H9 (cell line): Measurements from ENCODE around the gene CLCN3. TPM values are rescaled to one million over a fixed set of nuclear protein-coding genes. Genes with fewer than 3 reads are reported as not detected.

Source experiments
- DNase-seq: peaks from one replicate; pipeline ENCODE4 v3.0.0-alpha.2; 2017
- H2AFZ ChIP-seq: one replicate; pipeline ENCODE4 v1.6.1; 2013; ENCODE audit warnings: mild to moderate bottlenecking, low read length, control low read depth, moderate library complexity
- H2AK5ac ChIP-seq: 2 replicates; pipeline ENCODE4 v1.6.1; 2013; ENCODE audit warnings: low read length, control low read depth, mixed read lengths; ENCODE audit not compliant: insufficient read length
- H2BK120ac ChIP-seq: one replicate; pipeline ENCODE4 v1.6.1; 2013; ENCODE audit warnings: low read depth, mild to moderate bottlenecking, low read length, control low read depth, inconsistent platforms; ENCODE audit not compliant: poor library complexity, severe bottlenecking
- H2BK12ac ChIP-seq: 2 replicates; pipeline ENCODE4 v1.6.1; 2013; ENCODE audit warnings: low read length, control low read depth, mixed read lengths, low read depth; ENCODE audit not compliant: insufficient read length
- H2BK15ac ChIP-seq: 2 replicates; pipeline ENCODE4 v1.6.1; 2013; ENCODE audit warnings: low read depth, low read length, control low read depth
- H2BK20ac ChIP-seq: one replicate; pipeline ENCODE4 v1.6.1; 2013; ENCODE audit warnings: low read depth, mild to moderate bottlenecking, low read length, control low read depth, inconsistent platforms; ENCODE audit not compliant: poor library complexity, severe bottlenecking
- H2BK5ac ChIP-seq: 2 replicates; pipeline ENCODE4 v1.6.1; 2013; ENCODE audit warnings: low read length, control low read depth, mixed read lengths; ENCODE audit not compliant: insufficient read length
- H3K14ac ChIP-seq: 2 replicates; pipeline ENCODE4 v1.6.1; 2013; ENCODE audit warnings: low read length, control low read depth; ENCODE audit not compliant: insufficient read depth
- H3K18ac ChIP-seq: 2 replicates; pipeline ENCODE4 v1.6.1; 2013; ENCODE audit warnings: low read depth, mild to moderate bottlenecking, mixed read lengths, low read length, control low read depth; ENCODE audit not compliant: insufficient read length
- H3K23ac ChIP-seq: 2 replicates; pipeline ENCODE4 v1.6.1; 2013; ENCODE audit warnings: low read length, control low read depth, mixed read lengths, low read depth; ENCODE audit not compliant: insufficient read length
- H3K23me2 ChIP-seq: 2 replicates; pipeline ENCODE4 v1.6.1; 2013; ENCODE audit warnings: low read depth, mild to moderate bottlenecking, mixed read lengths, low read length, control low read depth; ENCODE audit not compliant: insufficient read length, poor library complexity, severe bottlenecking
- H3K27ac ChIP-seq: 2 replicates; pipeline ENCODE4 v1.5.1; 2013; ENCODE audit warnings: low read length, control low read depth, mixed read lengths, low read depth; ENCODE audit not compliant: insufficient read length
- H3K27me3 ChIP-seq: 2 replicates; pipeline ENCODE4 v1.6.1; 2013; ENCODE audit warnings: low read length, control low read depth, inconsistent platforms; ENCODE audit not compliant: insufficient read depth
- H3K4ac ChIP-seq: 2 replicates; pipeline ENCODE4 v1.6.1; 2013; ENCODE audit warnings: low read depth, mild to moderate bottlenecking, control low read depth, inconsistent platforms, low read length, moderate library complexity
- H3K4me1 ChIP-seq: 2 replicates; pipeline ENCODE4 v1.6.1; 2013; ENCODE audit warnings: low read length, control low read depth, inconsistent platforms; ENCODE audit not compliant: insufficient read depth
- H3K4me2 ChIP-seq: 2 replicates; pipeline ENCODE4 v1.6.1; 2013; ENCODE audit warnings: low read length, control low read depth, mixed read lengths; ENCODE audit not compliant: insufficient read length, insufficient read depth
- H3K56ac ChIP-seq: 2 replicates; pipeline ENCODE4 v1.6.1; 2013; ENCODE audit warnings: low read depth, mild to moderate bottlenecking, mixed read lengths, low read length, control low read depth; ENCODE audit not compliant: insufficient read length
- H3K79me1 ChIP-seq: 2 replicates; pipeline ENCODE4 v1.6.1; 2013; ENCODE audit warnings: low read depth, mild to moderate bottlenecking, moderate library complexity, low read length, control low read depth, inconsistent platforms; ENCODE audit not compliant: insufficient read depth, poor library complexity, severe bottlenecking
- H3K79me2 ChIP-seq: 2 replicates; pipeline ENCODE4 v1.6.1; 2013; ENCODE audit warnings: low read length, control low read depth, inconsistent platforms; ENCODE audit not compliant: insufficient read depth
- H3K9ac ChIP-seq: 2 replicates; pipeline ENCODE4 v1.6.1; 2013; ENCODE audit warnings: low read length, control low read depth, mixed read lengths; ENCODE audit not compliant: insufficient read length; ENCODE audit errors: extremely low read depth
- H3K9me3 ChIP-seq: one replicate; pipeline ENCODE4 v1.6.1; 2013; ENCODE audit warnings: low read depth, low read length, inconsistent platforms; ENCODE audit not compliant: control insufficient read depth
- H3T11ph ChIP-seq: one replicate; pipeline ENCODE4 v1.6.1; 2013; ENCODE audit warnings: mild to moderate bottlenecking, low read length, control low read depth, inconsistent platforms
- H4K20me1 ChIP-seq: one replicate; pipeline ENCODE4 v1.6.1; 2013; ENCODE audit not compliant: control insufficient read depth, insufficient read length, insufficient read depth
- H4K5ac ChIP-seq: 2 replicates; pipeline ENCODE4 v1.6.1; 2013; ENCODE audit warnings: low read depth, mild to moderate bottlenecking, mixed read lengths, low read length, control low read depth; ENCODE audit not compliant: insufficient read length
- H4K8ac ChIP-seq: replicated peaks from 2 replicates; pipeline ENCODE4 v1.6.1; 2013; ENCODE audit warnings: low read length, control low read depth, mixed read lengths, low read depth; ENCODE audit not compliant: insufficient read length
- H4K91ac ChIP-seq: 2 replicates; pipeline ENCODE4 v1.6.1; 2013; ENCODE audit warnings: low read depth, mild to moderate bottlenecking, moderate library complexity, mixed read lengths, low read length, control low read depth; ENCODE audit not compliant: insufficient read length
- H3K27ac Mint-ChIP-seq, 3 experiments: 2 replicates in 2 of 3; 3 replicates in 1 of 3; pipeline ENCODE4 v1.8.0; 2020 to 2021; ENCODE audit warnings: mixed read lengths in 3 of 3, mild to moderate bottlenecking in 1 of 3, moderate library complexity in 1 of 3
- H3K27me3 Mint-ChIP-seq: 2 replicates; pipeline ENCODE4 v1.8.0; 2021; ENCODE audit warnings: low read depth, mild to moderate bottlenecking, moderate library complexity, mixed read lengths
- H3K36me3 Mint-ChIP-seq, 3 experiments: 2 replicates in 2 of 3; 3 replicates in 1 of 3; pipeline ENCODE4 v1.8.0; 2020 to 2021; ENCODE audit warnings: low read depth in 3 of 3, mixed read lengths in 3 of 3; ENCODE audit not compliant: insufficient read depth in 1 of 3
- H3K4me1 Mint-ChIP-seq, 2 experiments: 2 replicates each; pipeline ENCODE4 v1.8.0; 2020; ENCODE audit warnings: mixed read lengths in 2 of 2
- H3K4me3 Mint-ChIP-seq, 2 experiments: 2 replicates in 1 of 2; 3 replicates in 1 of 2; pipeline ENCODE4 v1.8.0; 2020 to 2021; ENCODE audit warnings: mild to moderate bottlenecking in 2 of 2, mixed read lengths in 2 of 2, moderate library complexity in 1 of 2
- H3K9me3 Mint-ChIP-seq, 2 experiments: 2 replicates in 1 of 2; 3 replicates in 1 of 2; pipeline ENCODE4 v1.8.0; 2020; ENCODE audit warnings: mild to moderate bottlenecking in 2 of 2, mixed read lengths in 2 of 2, moderate library complexity in 1 of 2
- CTCF ChIP-seq: fragments of 200-600 bp; sonication (generic); conservative IDR thresholded peaks from 3 replicates; pipeline ENCODE4 v1.8.0; 2021; ENCODE audit warnings: antibody characterized with exemption, mild to moderate bottlenecking
- WGBS: extraction: QIAGEN DNeasy Blood & Tissue Kit; methylation state at CpG from one replicate; pipeline ENCODE4 v1.1.7; 2013; ENCODE audit warnings: missing lambda C conversion rate, low lambda C conversion rate, mixed read lengths; ENCODE audit not compliant: insufficient read length; ENCODE audit errors: extremely low coverage; 5-methylcytosine and 5-hydroxymethylcytosine counted together
- total RNA-seq: library from RNA; stranded (reverse); gene quantifications from 2 replicates; pipeline ENCODE4 v1.2.1, GENCODE V29; 2021

The CLCN3 gene
- total RNA-seq, 1 experiment from 2014 or later: 25.7 TPM

GRCh38 chr4:169675825-169676224 lies 55.4 kb downstream of the CLCN3 start:
- Histone ChIP-seq H2AK5ac (no peak overlapping the region), H3K9ac (no peak overlapping the region), H3K27ac (no peak overlapping the region), H4K5ac (no peak overlapping the region), H3K27me3 (no peaks in the 10 kb centered on the region; the same call in 1 of the 2 replicates), H3K56ac (no peak overlapping the region), H4K91ac (no peak overlapping the region), H2BK120ac (no peak overlapping the region), H2BK5ac (no peak overlapping the region), H4K8ac (no peak overlapping the region), H3K4me2 (no peak overlapping the region), H3T11ph (no peak overlapping the region), H2BK15ac (no peak overlapping the region), H3K4me1 (no peaks in the 10 kb centered on the region), H3K14ac (no peak overlapping the region), H2BK20ac (no peak overlapping the region), H3K18ac (no peak overlapping the region), H4K20me1 (no peaks in the 10 kb centered on the region), H2BK12ac (no peak overlapping the region), H3K23me2 (no peaks in the 10 kb centered on the region), H3K9me3 (no peaks in the 10 kb centered on the region), H3K79me1 (peaks cover 3% of the 10 kb centered on the region), H3K23ac (no peak overlapping the region), H3K4ac (no peak overlapping the region), H2AFZ (no peak overlapping the region), H3K79me2 (no peaks in the 10 kb centered on the region)
- DNase-seq: no peak
- H3K27me3 Mint-ChIP-seq: no peaks in the 10 kb centered on the region
- H3K9me3 Mint-ChIP-seq: peaks cover 11 to 21% of the 10 kb centered on the region in 2 experiments; a peak in 4 of 5 replicates
- H3K4me1 Mint-ChIP-seq: no peaks in the 10 kb centered on the region
- WGBS: no CpG with 5 or more reads among the region's 2 CpGs
- H3K36me3 Mint-ChIP-seq: peaks cover 18 to 36% (median 23%) of the 10 kb centered on the region in 3 experiments; a peak in 6 of 7 replicates
- H3K27ac Mint-ChIP-seq: no peak overlapping the region
- no peak overlapping the region for H3K4me3 Mint-ChIP-seq
- TF ChIP-seq CTCF: no peak
